Panc1 (cell line): ENCODE measurements around the gene LRP1B. TPM values are rescaled to one million over a fixed set of nuclear protein-coding genes. Genes with fewer than 3 reads are reported as not detected.

Experiments
- ATAC-seq: fragments of 200-7000 bp; cut with Tn5 transposase; 2 replicates; pipeline ENCODE4 v1.9.1; 2020; ENCODE audit warnings: mild to moderate bottlenecking, moderate library complexity
- BruUV-seq: library from RNA; stranded (reverse); fragments of 400-500 nt; replicated peaks from 2 replicates; lab custom pipeline; 2021; lab: Mats Ljungman, UMichigan
- CTCF ChIA-PET: fragments of 300-600 bp; sonication (Branson Sonifier 250); formaldehyde crosslinking; loops from one replicate; lab custom pipeline; 2022; ENCODE audit warnings: antibody characterized with exemption; lab: Charles Lee
- POLR2A ChIA-PET: fragments of 300-600 bp; sonication (Branson Sonifier 250); formaldehyde crosslinking; loops from one replicate; lab custom pipeline; 2022; ENCODE audit warnings: antibody characterized with exemption; lab: Charles Lee
- DNase-seq: peaks from one replicate; pipeline ENCODE4 v3.0.0-alpha.2; 2010; ENCODE audit warnings: low read depth, low spot score
- H3K27ac ChIP-seq: 2 replicates; pipeline ENCODE4 v1.5.1; 2011; ENCODE audit warnings: mild to moderate bottlenecking, low read length, inconsistent platforms
- H3K27me3 ChIP-seq: fragments of 200-500 bp; sonication (Bioruptor generic); 2 replicates; pipeline ENCODE4 v1.6.0; 2014; ENCODE audit warnings: low read length, inconsistent platforms; ENCODE audit not compliant: control insufficient read depth, insufficient read depth
- H3K36me3 ChIP-seq: fragments of 200-500 bp; sonication (Bioruptor generic); 2 replicates; pipeline ENCODE4 v1.5.1; 2014; ENCODE audit warnings: inconsistent platforms, mild to moderate bottlenecking, low read length, moderate library complexity; ENCODE audit not compliant: control insufficient read depth, insufficient read depth
- H3K4me1 ChIP-seq: 2 replicates; pipeline ENCODE4 v1.5.1; 2011; ENCODE audit warnings: inconsistent platforms, mild to moderate bottlenecking, low read length, moderate library complexity; ENCODE audit not compliant: control insufficient read depth, insufficient read depth
- H3K4me3 ChIP-seq, 2 experiments: 2 replicates each; pipeline ENCODE4 v1.5.1; 2011 to 2012; ENCODE audit warnings: low read depth in 2 of 2, low read length in 2 of 2, mild to moderate bottlenecking in 2 of 2, inconsistent platforms in 1 of 2, moderate library complexity in 1 of 2
- H3K9me3 ChIP-seq: fragments of 200-500 bp; sonication (Bioruptor generic); 2 replicates; pipeline ENCODE4 v1.5.1; 2014; ENCODE audit warnings: low read depth, mild to moderate bottlenecking, inconsistent platforms, low read length, moderate library complexity; ENCODE audit not compliant: control insufficient read depth, insufficient read depth
- CTCF ChIP-seq: fragments of 450-650 bp; IDR thresholded peaks from 2 replicates; pipeline ENCODE4 v1.5.1; 2017; ENCODE audit warnings: mild to moderate bottlenecking
- POLR2AphosphoS5 ChIP-seq: IDR thresholded peaks from 2 replicates; pipeline ENCODE4 v1.6.1; 2012; ENCODE audit warnings: mild to moderate bottlenecking, low read depth, low read length, moderate library complexity
- REST ChIP-seq, 2 experiments: IDR thresholded peaks; 2 replicates each; pipeline ENCODE4 v1.6.1; 2011 to 2012; ENCODE audit warnings: low read depth in 2 of 2, control low read depth in 1 of 2, low read length in 1 of 2, mild to moderate bottlenecking in 1 of 2, moderate library complexity in 1 of 2; ENCODE audit not compliant: insufficient read depth in 1 of 2
- SIN3A ChIP-seq: IDR thresholded peaks from 2 replicates; pipeline ENCODE4 v1.6.1; 2012; ENCODE audit warnings: low read depth, mild to moderate bottlenecking, low read length, moderate library complexity, borderline replicate concordance; ENCODE audit not compliant: insufficient read depth
- TCF7L2 ChIP-seq: IDR thresholded peaks from 2 replicates; pipeline ENCODE4 v1.6.1; 2011; ENCODE audit warnings: mild to moderate bottlenecking, low read depth, low read length, inconsistent platforms
- in situ Hi-C: cut with HindIII; loops from 2 replicates; pipeline ENCODE4 v1.10.0; 2016; ENCODE audit warnings: low sequenced_read_pairs, low pct_unique_long_range_greater_than_20kb
- intact Hi-C: fragments of 100-400 bp; cut with micrococcal nuclease; formaldehyde crosslinking; loops from one replicate; pipeline ENCODE4 v1.10.0; 2022; ENCODE audit not compliant: unreplicated experiment
- total RNA-seq: library from RNA; stranded (reverse); gene quantifications from one replicate; pipeline ENCODE4 v1.2.1, GENCODE V29; 2021; ENCODE audit not compliant: unreplicated experiment

LRP1B gene
- total RNA-seq, 1 experiment from 2014 or later = 0.54 TPM

- Histone ChIP-seq H3K4me1 (no peaks in the 10 kb centered on the region), H3K9me3 (no peaks in the 10 kb centered on the region), H3K27me3 (no peaks in the 10 kb centered on the region), H3K4me3 (no peak overlapping the region), H3K36me3 (no peaks in the 10 kb centered on the region), H3K27ac (no peak overlapping the region)
- CTCF ChIA-PET = no interaction called here
- TF ChIP-seq POLR2AphosphoS5 (no peak), SIN3A (no peak), CTCF (no peak), REST (IDR thresholded peaks at IDR 0.05; ENCODE audit: insufficient read depth in 1 of 2, low read depth in 2 of 2, low read length in 1 of 2) (no peak), TCF7L2 (no peak)
- ATAC-seq = no peak
- no peak for DNase-seq
- BruUV-seq = no TSS peak
- intact Hi-C loops = no loop called here
- POLR2A ChIA-PET = no interaction called here
- in situ Hi-C loops = no loop called here
Measured at GRCh38 chr2:140338795-140339194, 1792.0 kb downstream of the LRP1B start.

- no peak for ATAC-seq
- no TSS peak for BruUV-seq
Measured at GRCh38 chr2:140337061-140337460, 1793.8 kb downstream of the LRP1B start.

More at GRCh38 chr2:140337061-140337460, 1793.8 kb downstream of the LRP1B start:
- H3K27ac ChIP-seq = no peak overlapping the region
- intact Hi-C loops (no loop called here), in situ Hi-C loops (no loop called here)
- ChIA-PET POLR2A (no interaction called here), CTCF (no interaction called here)
- no peaks in the 10 kb centered on the region for H3K36me3 ChIP-seq
- no peak for TF ChIP-seq REST (IDR thresholded peaks at IDR 0.05; ENCODE audit: insufficient read depth in 1 of 2, low read depth in 2 of 2, low read length in 1 of 2)
- TF ChIP-seq TCF7L2 = no peak
- TF ChIP-seq SIN3A = no peak
- H3K4me1 ChIP-seq = no peaks in the 10 kb centered on the region
- no peaks in the 10 kb centered on the region for H3K27me3 ChIP-seq
- no peak for DNase-seq
- H3K9me3 ChIP-seq = no peaks in the 10 kb centered on the region
- H3K4me3 ChIP-seq = no peak overlapping the region
